GM10248 (cell line): ENCODE data around the gene AKR7A2.

ENCODE experiments used
- CTCF ChIA-PET: fragments of 300-600 bp; sonication (Branson Sonifier 250); formaldehyde crosslinking; extraction: SDS; loops from one replicate; lab custom pipeline; 2021; ENCODE audit warnings: antibody characterized with exemption; lab: Yijun Ruan, JAX
- POLR2A ChIA-PET: fragments of 350-650 bp; sonication (Branson Sonifier 250); formaldehyde crosslinking; extraction: SDS; loops from one replicate; lab custom pipeline; 2020; ENCODE audit warnings: antibody characterized with exemption; lab: Yijun Ruan, JAX
- DNase-seq: peaks from one replicate; pipeline ENCODE4 v3.0.0; 2012; ENCODE audit errors: extremely low spot score
- TF ChIP-seq, protein P1 (sequence below): IDR thresholded peaks from 2 replicates; pipeline ENCODE4 v1.5.1; 2012; ENCODE audit warnings: mild to moderate bottlenecking, low read depth; ENCODE audit errors: extremely low read depth, missing control alignments, control extremely low read depth

The AKR7A2 gene

DNA sequence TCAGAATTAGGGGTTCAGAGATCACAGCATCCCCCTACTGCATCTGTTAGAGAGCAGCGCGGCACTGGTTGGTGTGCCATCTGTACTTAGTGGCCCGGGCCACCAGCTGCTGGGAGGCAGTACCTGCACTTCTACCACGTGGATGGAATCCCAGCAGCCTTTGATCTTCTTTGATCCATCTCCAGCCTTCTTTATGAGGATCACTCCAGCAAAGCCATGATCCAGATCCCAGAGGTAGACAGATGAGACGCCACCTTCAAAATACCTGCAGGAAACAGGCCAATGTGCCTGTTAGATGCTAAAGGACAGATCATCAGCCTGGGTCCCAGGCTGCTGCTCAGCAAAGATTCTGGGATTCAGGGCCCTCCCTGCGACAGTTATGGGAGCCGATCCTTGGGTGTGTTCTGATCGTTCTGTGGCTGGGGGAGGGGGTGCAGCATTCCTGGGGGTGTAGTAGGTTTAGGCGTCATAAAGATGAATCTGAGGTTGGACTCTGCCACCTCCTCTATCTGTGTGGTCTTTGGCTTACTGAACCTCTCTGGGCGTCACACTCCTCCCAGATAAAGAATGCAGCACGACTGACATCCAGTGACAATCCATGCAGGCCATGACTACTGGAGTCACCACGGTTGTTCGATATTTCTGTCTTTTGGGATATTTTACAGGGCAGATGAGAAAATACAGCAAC lies 45.5 kb upstream of the AKR7A2 start:
- ChIA-PET POLR2A (no interaction called here), CTCF (no interaction called here)
- TF ChIP-seq, protein P1, sequence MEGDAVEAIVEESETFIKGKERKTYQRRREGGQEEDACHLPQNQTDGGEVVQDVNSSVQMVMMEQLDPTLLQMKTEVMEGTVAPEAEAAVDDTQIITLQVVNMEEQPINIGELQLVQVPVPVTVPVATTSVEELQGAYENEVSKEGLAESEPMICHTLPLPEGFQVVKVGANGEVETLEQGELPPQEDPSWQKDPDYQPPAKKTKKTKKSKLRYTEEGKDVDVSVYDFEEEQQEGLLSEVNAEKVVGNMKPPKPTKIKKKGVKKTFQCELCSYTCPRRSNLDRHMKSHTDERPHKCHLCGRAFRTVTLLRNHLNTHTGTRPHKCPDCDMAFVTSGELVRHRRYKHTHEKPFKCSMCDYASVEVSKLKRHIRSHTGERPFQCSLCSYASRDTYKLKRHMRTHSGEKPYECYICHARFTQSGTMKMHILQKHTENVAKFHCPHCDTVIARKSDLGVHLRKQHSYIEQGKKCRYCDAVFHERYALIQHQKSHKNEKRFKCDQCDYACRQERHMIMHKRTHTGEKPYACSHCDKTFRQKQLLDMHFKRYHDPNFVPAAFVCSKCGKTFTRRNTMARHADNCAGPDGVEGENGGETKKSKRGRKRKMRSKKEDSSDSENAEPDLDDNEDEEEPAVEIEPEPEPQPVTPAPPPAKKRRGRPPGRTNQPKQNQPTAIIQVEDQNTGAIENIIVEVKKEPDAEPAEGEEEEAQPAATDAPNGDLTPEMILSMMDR = no peak
- DNase-seq = no peak

DNA sequence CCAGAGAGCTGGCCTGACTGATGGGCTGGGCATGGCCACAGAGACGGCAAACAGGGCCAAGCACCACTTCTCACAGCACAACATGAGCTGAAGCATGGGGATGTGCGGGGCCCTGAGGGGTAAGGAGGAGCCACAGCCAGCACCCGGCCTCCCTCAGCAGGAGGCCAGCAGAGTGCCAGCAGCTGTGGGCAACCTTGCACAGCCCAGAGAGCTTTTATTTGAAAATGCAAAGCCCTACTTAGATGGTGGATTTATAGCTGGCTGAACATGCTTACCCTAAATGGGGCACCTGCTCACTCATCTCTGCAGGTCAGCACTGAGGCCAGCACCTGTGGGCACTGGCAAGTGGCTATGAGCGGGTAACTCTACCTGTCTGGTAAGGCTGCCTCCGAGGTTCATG lies 44.3 kb upstream of the AKR7A2 start:
- no peak for DNase-seq
- TF ChIP-seq, protein P1 = no peak
- ChIA-PET CTCF (interaction anchor here (0.8 to 2.7 kb wide), 2 partner anchors 14 to 306 kb away, joined by 3 to 9 read pairs; no protein-coding TSS in a partner anchor), POLR2A (no interaction called here)

DNA sequence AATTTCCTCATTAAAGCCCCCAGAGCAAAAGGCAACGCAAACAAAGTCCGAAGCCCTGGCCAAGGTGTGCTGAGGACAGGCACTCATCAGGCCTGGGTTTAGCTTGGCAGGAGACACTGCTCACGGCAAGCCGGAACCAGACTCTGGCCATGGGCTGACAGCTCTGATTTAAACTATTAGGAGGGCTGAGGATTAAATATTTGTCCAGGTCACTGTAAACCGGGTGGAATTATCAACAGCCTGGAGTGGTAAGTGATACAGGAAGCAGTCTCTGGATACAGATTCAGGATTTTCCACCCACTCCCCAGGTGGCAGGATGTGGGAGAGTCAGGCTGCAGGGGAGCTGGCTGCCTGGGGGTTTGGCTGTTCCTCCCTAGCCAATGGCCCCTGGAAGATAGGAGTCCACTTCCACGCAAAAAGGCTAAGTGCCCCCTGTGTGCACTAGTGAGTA lies 42.6 kb upstream of the AKR7A2 start:
- TF ChIP-seq, protein P1 = no peak
- no peak for DNase-seq
- CTCF ChIA-PET = interaction anchor here (1.4 to 2.7 kb wide), 4 partner anchors 9 to 22 kb away, joined by 3 to 9 read pairs (median 6); no protein-coding TSS in a partner anchor
- POLR2A ChIA-PET = no interaction called here

DNA sequence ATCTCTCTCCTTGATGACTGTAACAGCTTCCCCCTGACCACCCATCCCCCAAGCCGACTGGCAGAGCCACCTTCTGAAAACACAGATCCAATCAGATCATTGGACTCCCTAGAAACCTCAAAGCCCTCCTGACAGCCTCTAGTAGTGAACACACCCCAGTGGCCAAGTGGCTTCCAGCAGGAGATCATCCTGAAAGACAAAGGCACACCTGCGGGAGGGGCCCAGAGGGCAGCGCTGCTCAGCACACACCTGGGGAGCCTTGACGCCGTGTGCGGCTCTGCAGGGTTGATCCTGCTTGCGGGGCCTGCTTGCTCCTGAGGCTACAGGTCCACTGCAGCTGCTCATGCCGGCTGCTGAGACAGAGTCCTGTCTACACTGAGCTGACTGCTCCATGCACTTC lies 41.7 kb upstream of the AKR7A2 start:
- TF ChIP-seq, protein P1 = no peak
- ChIA-PET CTCF (interaction anchor here (1.6 to 2.1 kb wide), 2 partner anchors 10 to 23 kb away, joined by 5 to 8 read pairs; no protein-coding TSS in a partner anchor), POLR2A (no interaction called here)
- no peak for DNase-seq

DNA sequence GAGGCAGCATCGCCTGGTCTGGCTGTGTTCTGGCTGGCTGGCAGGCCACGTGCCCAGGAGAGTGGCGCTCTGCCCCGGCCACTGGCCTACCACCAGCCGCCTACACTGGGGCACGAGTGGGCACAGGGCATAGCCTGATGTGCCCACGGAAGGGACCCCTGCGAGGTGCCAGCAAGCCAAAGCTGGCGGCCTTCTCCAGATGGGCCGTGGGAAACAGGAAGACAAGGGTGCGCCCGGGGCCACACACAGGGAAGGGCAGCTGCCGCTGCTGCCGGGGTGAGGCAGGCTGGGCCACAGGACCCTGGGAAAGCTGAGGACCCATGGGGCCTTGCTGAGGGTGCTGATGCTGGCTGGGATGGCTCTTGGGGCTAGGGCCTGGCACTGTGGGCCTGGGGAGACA lies 40.9 kb upstream of the AKR7A2 start:
- ChIA-PET POLR2A (no interaction called here), CTCF (interaction anchor here (1.0 to 2.1 kb wide), 3 partner anchors 9 to 298 kb away, joined by 3 to 8 read pairs (median 7); no protein-coding TSS in a partner anchor)
- no peak for DNase-seq
- TF ChIP-seq, protein P1 = no peak

DNA sequence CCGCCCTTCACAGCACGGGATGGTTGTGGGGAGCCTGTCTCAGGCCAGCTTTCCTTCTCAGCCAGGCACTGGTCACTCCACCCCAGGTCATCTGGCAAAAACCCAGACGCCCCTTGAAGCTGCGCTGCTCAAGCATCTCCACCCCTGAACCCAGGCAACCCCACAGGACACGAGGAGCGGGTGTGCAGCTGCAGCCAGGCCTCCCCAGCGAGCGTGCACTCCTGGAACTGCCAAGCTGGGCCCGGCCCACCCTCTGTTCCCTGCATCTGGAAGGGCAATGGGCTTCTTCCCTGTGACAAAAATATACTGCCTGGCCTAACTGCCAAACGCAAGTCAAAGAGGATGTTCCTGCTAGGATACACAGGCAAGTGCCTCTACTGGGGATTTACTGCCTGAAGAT lies 39.9 kb upstream of the AKR7A2 start:
- ChIA-PET CTCF (interaction anchor here (1.0 to 2.0 kb wide), 2 partner anchors 10 to 299 kb away, joined by 3 to 7 read pairs; no protein-coding TSS in a partner anchor), POLR2A (no interaction called here)
- DNase-seq = no peak

More for the DNA sequence above, 39.9 kb upstream of the AKR7A2 start:
- TF ChIP-seq, protein P1 = no peak
